Lung (tissue), 12 donors: ENCODE data around the gene C16orf92. TPM values are rescaled to one million over a fixed set of nuclear protein-coding genes. Genes with fewer than 3 reads are reported as not detected.

Experiments
- ATAC-seq: fragments of 200-7000 bp; cut with Tn5 transposase; one replicate; pipeline ENCODE4 v1.9.1; 2020; ENCODE audit warnings: moderate number of reproducible peaks; ENCODE audit not compliant: insufficient read depth, low FRiP score
- DNase-seq, 3 donors: peaks; one replicate each; pipeline ENCODE4 v3.0.0-alpha.2; 2013 to 2017
- H3K27ac ChIP-seq, 2 donors: one replicate each; pipeline ENCODE4 v1.5.1; 2013; ENCODE audit warnings: mild to moderate bottlenecking in 2 of 2, moderate library complexity in 2 of 2, control low read depth in 1 of 2, inconsistent platforms in 1 of 2, low read depth in 1 of 2, low read length in 1 of 2
- H3K27me3 ChIP-seq, 3 donors: one replicate each; pipeline ENCODE4 v1.5.1; 2013; ENCODE audit warnings: low read length in 2 of 3; ENCODE audit not compliant: control insufficient read depth in 3 of 3, insufficient read depth in 3 of 3
- H3K36me3 ChIP-seq, 4 donors: one replicate each; pipeline ENCODE4 v1.5.1; 2013; ENCODE audit warnings: low read length in 4 of 4, mild to moderate bottlenecking in 1 of 4, moderate library complexity in 1 of 4; ENCODE audit not compliant: control insufficient read depth in 4 of 4, insufficient read depth in 4 of 4
- H3K4me1 ChIP-seq, 5 donors: one replicate each; pipeline ENCODE4 v1.5.1; 2013; ENCODE audit warnings: low read length in 5 of 5, mild to moderate bottlenecking in 2 of 5, moderate library complexity in 1 of 5; ENCODE audit not compliant: control insufficient read depth in 5 of 5, insufficient read depth in 5 of 5
- H3K4me3 ChIP-seq: one replicate; pipeline ENCODE4 v1.5.1; 2013; ENCODE audit warnings: mild to moderate bottlenecking, control low read depth, moderate library complexity
- H3K9ac ChIP-seq, 2 donors: one replicate each; pipeline ENCODE4 v1.5.1; 2013; ENCODE audit warnings: low read length in 2 of 2, control low read depth in 1 of 2; ENCODE audit not compliant: insufficient read depth in 1 of 2
- H3K9me3 ChIP-seq, 4 donors: one replicate each; pipeline ENCODE4 v1.5.1; 2013; ENCODE audit warnings: low read length in 3 of 4, mild to moderate bottlenecking in 1 of 4, moderate library complexity in 1 of 4; ENCODE audit not compliant: control insufficient read depth in 4 of 4, insufficient read depth in 3 of 4
- CTCF ChIP-seq: IDR thresholded peaks from 2 replicates; pipeline ENCODE4 v1.5.1; 2012; ENCODE audit warnings: mild to moderate bottlenecking; ENCODE audit errors: control extremely low read depth, extremely low read depth
- WGBS, 2 donors: extraction: QIAGEN DNeasy Blood & Tissue Kit; methylation state at CpG; one replicate each; pipeline ENCODE4 v1.1.7; 2013; 5-methylcytosine and 5-hydroxymethylcytosine counted together
- polyA plus RNA-seq, 2 donors: library from polyadenylated mRNA; stranded (reverse); fragments of 200-250 nt; gene quantifications; one replicate each; pipeline ENCODE4 v1.2.1, GENCODE V29; 2013
- total RNA-seq, 2 donors: library from RNA; depleted of rRNA in 1 of 2; stranded (reverse); fragments of >200 nt in 1 of 2; gene quantifications; one replicate each; pipeline ENCODE4 v1.2.1, GENCODE V29; 2014 to 2021
- donor health status: control.
- donor health status: control.
- donor health status: Bipolar disorder and iron deficiency.
- donor health status: healthy.
- donor health status: DM: yes; HTN: yes; CAD: no.

Gene C16orf92
- total and polyA plus RNA-seq, 4 donors: not detected

GRCh38 chr16:30068750-30069610 lies 46.0 kb downstream of the C16orf92 start:
- ATAC-seq (no peak), DNase-seq (no peak)
- Histone ChIP-seq H3K27ac (no peak overlapping the region), H3K9ac (no peak overlapping the region), H3K4me3 (no peak overlapping the region), H3K9me3 (no peaks in the 10 kb centered on the region), H3K36me3 (peaks cover 16 to 46% (median 33%) of the 10 kb centered on the region in 4 donors), H3K27me3 (no peaks in the 10 kb centered on the region), H3K4me1 (peaks cover 0 to 16% (median 12%) of the 10 kb centered on the region in 5 donors)
- 85 to 86% methylated on average over 17 of the region's 17 CpGs for WGBS, 2 donors
- TF ChIP-seq CTCF: peak; percentile 5

- TF ChIP-seq CTCF: no peak
- H3K4me1 ChIP-seq: peaks cover 0 to 14% (median 12%) of the 10 kb centered on the region in 5 donors
- WGBS, 2 donors: 78 to 82% methylated on average over 31 of the region's 31 CpGs
- ATAC-seq (no peak), DNase-seq (no peak)
- no peak overlapping the region for H3K4me3 ChIP-seq
- H3K9me3 ChIP-seq: no peaks in the 10 kb centered on the region
- peak overlapping the region in 1 of 2 donors; percentile 9 for H3K27ac ChIP-seq
- no peak overlapping the region for H3K9ac ChIP-seq
- no peaks in the 10 kb centered on the region for H3K27me3 ChIP-seq
- H3K36me3 ChIP-seq: peaks cover 16 to 46% (median 33%) of the 10 kb centered on the region in 4 donors
Measured at GRCh38 chr16:30069611-30070462, 46.8 kb downstream of the C16orf92 start.

- Histone ChIP-seq H3K4me1 (peaks cover 0 to 17% (median 12%) of the 10 kb centered on the region in 5 donors), H3K27me3 (no peaks in the 10 kb centered on the region), H3K9ac (no peak overlapping the region), H3K27ac (no peak overlapping the region), H3K4me3 (no peak overlapping the region), H3K9me3 (no peaks in the 10 kb centered on the region), H3K36me3 (peaks cover 16 to 46% (median 33%) of the 10 kb centered on the region in 4 donors)
- DNase-seq (no peak), ATAC-seq (no peak)
- TF ChIP-seq CTCF: no peak
Measured at GRCh38 chr16:30070490-30070889, 47.5 kb downstream of the C16orf92 start.

Other genes starting within 250 kb of the C16orf92 start
- gene ZG16, start 244.9 kb upstream of the C16orf92 start, total RNA-seq: under 1 TPM in 1 of 2 donors, not detected in 1; 0.06 TPM
- under 1 TPM; 0.01 to 0.04 TPM for gene ZG16, start 244.9 kb upstream of the C16orf92 start, polyA plus RNA-seq
- 10 to 100 TPM; 24.3 to 27.6 TPM for gene KIF22, start 232.4 kb upstream of the C16orf92 start, total RNA-seq
- 10 to 100 TPM; 22.1 to 84.9 TPM for gene KIF22, start 232.4 kb upstream of the C16orf92 start, polyA plus RNA-seq
- 100 to 1,000 TPM in 1 of 2 donors, 10 to 100 TPM in 1; 94.9 to 159 TPM for gene MAZ, start 216.7 kb upstream of the C16orf92 start, total RNA-seq
- 100 to 1,000 TPM; 112 to 170 TPM for gene MAZ, start 216.7 kb upstream of the C16orf92 start, polyA plus RNA-seq
- 1 to 10 TPM; 1.2 to 6.5 TPM for gene PRRT2, start 211.0 kb upstream of the C16orf92 start, total RNA-seq
- 1 to 10 TPM in 1 of 2 donors, under 1 TPM in 1; 0.49 to 1.8 TPM for gene PRRT2, start 211.0 kb upstream of the C16orf92 start, polyA plus RNA-seq
- 10 to 100 TPM; 18.4 to 23.1 TPM for gene PAGR1, start 207.0 kb upstream of the C16orf92 start, total RNA-seq
- gene PAGR1, start 207.0 kb upstream of the C16orf92 start, polyA plus RNA-seq: 10 to 100 TPM; 29.8 to 43.2 TPM
- gene MVP, start 202.7 kb upstream of the C16orf92 start, total RNA-seq: 100 to 1,000 TPM; 150 to 322 TPM
- gene MVP, start 202.7 kb upstream of the C16orf92 start, polyA plus RNA-seq: 100 to 1,000 TPM; 239 to 267 TPM
- 10 to 100 TPM; 66.9 to 71.7 TPM for gene CDIPT, start 160.0 kb upstream of the C16orf92 start, total RNA-seq
- gene CDIPT, start 160.0 kb upstream of the C16orf92 start, polyA plus RNA-seq: 100 to 1,000 TPM in 1 of 2 donors, 10 to 100 TPM in 1; 75.0 to 105 TPM
- 10 to 100 TPM in 1 of 2 donors, 1 to 10 TPM in 1; 6.4 to 19.2 TPM for gene SEZ6L2, start 123.6 kb upstream of the C16orf92 start, total RNA-seq
- 1 to 10 TPM; 4.6 to 5.8 TPM for gene SEZ6L2, start 123.6 kb upstream of the C16orf92 start, polyA plus RNA-seq
- gene ASPHD1, start 122.7 kb upstream of the C16orf92 start, total RNA-seq: 1 to 10 TPM in 1 of 2 donors, under 1 TPM in 1; 0.34 to 4.3 TPM
- 1 to 10 TPM; 3.2 to 4.1 TPM for gene ASPHD1, start 122.7 kb upstream of the C16orf92 start, polyA plus RNA-seq
- gene KCTD13, start 97.0 kb upstream of the C16orf92 start, total RNA-seq: 10 to 100 TPM; 18.0 to 26.2 TPM
- gene KCTD13, start 97.0 kb upstream of the C16orf92 start, polyA plus RNA-seq: 10 to 100 TPM; 15.0 to 15.1 TPM
- gene TMEM219, start 61.1 kb upstream of the C16orf92 start, total RNA-seq: 100 to 1,000 TPM in 1 of 2 donors, 10 to 100 TPM in 1; 56.4 to 141 TPM
- gene TMEM219, start 61.1 kb upstream of the C16orf92 start, polyA plus RNA-seq: 100 to 1,000 TPM; 127 to 210 TPM
- gene TAOK2, start 49.3 kb upstream of the C16orf92 start, total RNA-seq: 10 to 100 TPM; 55.3 to 71.8 TPM
- 10 to 100 TPM; 33.8 to 55.5 TPM for gene TAOK2, start 49.3 kb upstream of the C16orf92 start, polyA plus RNA-seq
- 10 to 100 TPM; 16.9 to 22.7 TPM for gene HIRIP3, start 27.6 kb upstream of the C16orf92 start, total RNA-seq
- 10 to 100 TPM; 13.1 to 18.4 TPM for gene HIRIP3, start 27.6 kb upstream of the C16orf92 start, polyA plus RNA-seq
- gene INO80E, start 27.0 kb upstream of the C16orf92 start, total RNA-seq: 10 to 100 TPM; 37.5 to 68.5 TPM
- 100 to 1,000 TPM in 1 of 2 donors, 10 to 100 TPM in 1; 51.8 to 105 TPM for gene INO80E, start 27.0 kb upstream of the C16orf92 start, polyA plus RNA-seq
- gene DOC2A, start 12.2 kb upstream of the C16orf92 start, total RNA-seq: 1 to 10 TPM; 2.4 to 8.7 TPM
- 1 to 10 TPM; 1.4 to 2.9 TPM for gene DOC2A, start 12.2 kb upstream of the C16orf92 start, polyA plus RNA-seq
- gene TLCD3B, start 8.1 kb downstream of the C16orf92 start, total RNA-seq: under 1 TPM in 1 of 2 donors, not detected in 1; 0.43 TPM
- gene TLCD3B, start 8.1 kb downstream of the C16orf92 start, polyA plus RNA-seq: under 1 TPM in 1 of 2 donors, not detected in 1; 0.03 TPM
- 1,000 to 10,000 TPM in 1 of 2 donors, 100 to 1,000 TPM in 1; 265 to 1,167 TPM for gene ALDOA, start 42.6 kb downstream of the C16orf92 start, total RNA-seq
- gene ALDOA, start 42.6 kb downstream of the C16orf92 start, polyA plus RNA-seq: 1,000 to 10,000 TPM in 1 of 2 donors, 100 to 1,000 TPM in 1; 756 to 1,371 TPM
- gene PPP4C, start 52.8 kb downstream of the C16orf92 start, total RNA-seq: 10 to 100 TPM; 51.7 to 90.7 TPM
- gene PPP4C, start 52.8 kb downstream of the C16orf92 start, polyA plus RNA-seq: 100 to 1,000 TPM; 113 to 143 TPM
- 1 to 10 TPM in 1 of 2 donors, under 1 TPM in 1; 0.60 to 1.7 TPM for gene TBX6, start 68.7 kb downstream of the C16orf92 start, total RNA-seq
- 1 to 10 TPM; 1.1 to 1.6 TPM for gene TBX6, start 68.7 kb downstream of the C16orf92 start, polyA plus RNA-seq
- gene YPEL3, start 73.0 kb downstream of the C16orf92 start, total RNA-seq: 10 to 100 TPM; 56.2 to 69.0 TPM
- 100 to 1,000 TPM; 118 to 208 TPM for gene YPEL3, start 73.0 kb downstream of the C16orf92 start, polyA plus RNA-seq
- gene GDPD3, start 90.3 kb downstream of the C16orf92 start, total RNA-seq: 1 to 10 TPM; 5.1 to 5.8 TPM
- gene GDPD3, start 90.3 kb downstream of the C16orf92 start, polyA plus RNA-seq: 1 to 10 TPM; 4.1 to 6.0 TPM
- gene MAPK3, start 100.0 kb downstream of the C16orf92 start, total RNA-seq: 10 to 100 TPM; 50.3 to 96.7 TPM
- 10 to 100 TPM; 65.7 to 83.8 TPM for gene MAPK3, start 100.0 kb downstream of the C16orf92 start, polyA plus RNA-seq
- gene CORO1A, start 160.4 kb downstream of the C16orf92 start, total RNA-seq: 100 to 1,000 TPM in 1 of 2 donors, 10 to 100 TPM in 1; 47.7 to 143 TPM
- 100 to 1,000 TPM in 1 of 2 donors, 10 to 100 TPM in 1; 41.8 to 419 TPM for gene CORO1A, start 160.4 kb downstream of the C16orf92 start, polyA plus RNA-seq
- gene BOLA2B, start 170.5 kb downstream of the C16orf92 start, total RNA-seq: 100 to 1,000 TPM in 1 of 2 donors, 1 to 10 TPM in 1; 9.8 to 111 TPM
- gene BOLA2B, start 170.5 kb downstream of the C16orf92 start, polyA plus RNA-seq: 100 to 1,000 TPM; 253 to 320 TPM
- gene SLX1A, start 170.7 kb downstream of the C16orf92 start, total RNA-seq: 10 to 100 TPM; 24.0 to 96.0 TPM
- gene SLX1A, start 170.7 kb downstream of the C16orf92 start, polyA plus RNA-seq: 10 to 100 TPM; 63.4 to 86.8 TPM
- gene SULT1A3, start 176.1 kb downstream of the C16orf92 start, total RNA-seq: 10 to 100 TPM; 16.3 to 22.4 TPM
- 10 to 100 TPM in 1 of 2 donors, 1 to 10 TPM in 1; 8.3 to 32.8 TPM for gene SULT1A3, start 176.1 kb downstream of the C16orf92 start, polyA plus RNA-seq
- gene NPIPB13, start 225.3 kb downstream of the C16orf92 start, total RNA-seq: 10 to 100 TPM in 1 of 2 donors, 1 to 10 TPM in 1; 8.4 to 22.9 TPM
- gene NPIPB13, start 225.3 kb downstream of the C16orf92 start, polyA plus RNA-seq: 1 to 10 TPM; 3.5 to 4.7 TPM